GM10266 (cell line): ENCODE results near the gene PDGFRB.

Experiments used
- DNase-seq: peaks from one replicate; pipeline ENCODE4 v3.0.0; 2012; ENCODE audit errors: extremely low spot score
- TF ChIP-seq, protein P1 (sequence below): IDR thresholded peaks from 2 replicates; pipeline ENCODE4 v1.5.1; 2012; ENCODE audit warnings: mild to moderate bottlenecking, low read depth; ENCODE audit not compliant: control insufficient read depth, insufficient read depth; ENCODE audit errors: missing control alignments

PDGFRB gene

DNA sequence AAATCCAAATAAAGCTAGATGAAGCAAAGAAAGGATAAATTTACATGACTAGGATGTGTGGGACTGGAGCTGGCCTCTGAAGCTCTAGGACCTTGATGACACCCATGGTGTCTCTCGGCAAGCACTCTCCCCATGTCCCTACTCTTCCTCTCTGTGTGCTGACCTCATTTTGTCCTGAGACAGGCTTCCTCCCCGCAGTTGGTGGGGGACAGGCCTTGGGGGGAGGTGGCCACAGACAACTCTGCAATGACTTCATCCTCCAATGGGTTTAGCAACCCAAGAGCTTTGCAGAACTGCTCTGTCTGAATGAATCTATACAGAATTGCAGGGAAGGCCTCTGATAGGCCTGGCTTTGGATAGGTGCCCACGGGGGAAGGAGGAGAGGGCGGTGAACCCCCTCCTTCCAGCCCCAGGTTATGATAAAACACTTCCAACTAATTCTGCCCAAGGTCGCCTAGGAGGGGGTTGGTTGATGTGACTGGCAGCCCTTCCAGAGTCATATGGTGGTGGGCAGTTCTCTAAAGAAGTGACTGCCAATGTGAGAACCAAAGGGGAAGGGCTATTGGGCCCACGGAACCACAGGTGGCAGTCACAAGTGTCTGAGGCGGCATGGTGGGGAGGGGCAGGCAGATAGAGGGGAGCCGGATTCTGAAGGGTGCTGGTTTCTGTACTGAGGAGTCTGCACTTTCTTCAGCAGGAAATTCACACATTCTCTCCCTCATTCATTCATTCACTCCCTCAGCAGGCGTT is 40.3 kb upstream of the PDGFRB start:
- no peak for DNase-seq
- TF ChIP-seq, protein P1, sequence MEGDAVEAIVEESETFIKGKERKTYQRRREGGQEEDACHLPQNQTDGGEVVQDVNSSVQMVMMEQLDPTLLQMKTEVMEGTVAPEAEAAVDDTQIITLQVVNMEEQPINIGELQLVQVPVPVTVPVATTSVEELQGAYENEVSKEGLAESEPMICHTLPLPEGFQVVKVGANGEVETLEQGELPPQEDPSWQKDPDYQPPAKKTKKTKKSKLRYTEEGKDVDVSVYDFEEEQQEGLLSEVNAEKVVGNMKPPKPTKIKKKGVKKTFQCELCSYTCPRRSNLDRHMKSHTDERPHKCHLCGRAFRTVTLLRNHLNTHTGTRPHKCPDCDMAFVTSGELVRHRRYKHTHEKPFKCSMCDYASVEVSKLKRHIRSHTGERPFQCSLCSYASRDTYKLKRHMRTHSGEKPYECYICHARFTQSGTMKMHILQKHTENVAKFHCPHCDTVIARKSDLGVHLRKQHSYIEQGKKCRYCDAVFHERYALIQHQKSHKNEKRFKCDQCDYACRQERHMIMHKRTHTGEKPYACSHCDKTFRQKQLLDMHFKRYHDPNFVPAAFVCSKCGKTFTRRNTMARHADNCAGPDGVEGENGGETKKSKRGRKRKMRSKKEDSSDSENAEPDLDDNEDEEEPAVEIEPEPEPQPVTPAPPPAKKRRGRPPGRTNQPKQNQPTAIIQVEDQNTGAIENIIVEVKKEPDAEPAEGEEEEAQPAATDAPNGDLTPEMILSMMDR: no peak

DNA sequence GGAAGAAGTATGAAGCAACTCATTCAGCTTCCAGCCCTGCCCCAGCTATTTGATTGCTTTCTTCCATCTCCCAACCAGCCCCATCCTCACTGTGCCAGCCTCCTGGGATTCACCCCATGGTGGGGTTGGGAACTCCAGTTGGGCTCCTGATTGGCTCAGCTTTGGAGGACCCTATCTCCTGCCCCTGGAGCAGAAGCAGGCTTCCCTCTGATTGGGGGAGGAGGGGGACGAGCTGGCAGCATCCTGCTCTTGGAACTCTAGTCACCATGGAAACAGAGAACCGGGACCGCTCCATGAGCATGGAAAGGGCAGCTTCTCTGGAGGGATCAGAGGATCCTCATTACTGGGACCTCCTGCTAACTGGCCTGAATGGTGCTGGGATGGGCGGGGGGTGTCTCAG is 36.8 kb upstream of the PDGFRB start:
- no peak for DNase-seq
- TF ChIP-seq, protein P1: no peak

DNA sequence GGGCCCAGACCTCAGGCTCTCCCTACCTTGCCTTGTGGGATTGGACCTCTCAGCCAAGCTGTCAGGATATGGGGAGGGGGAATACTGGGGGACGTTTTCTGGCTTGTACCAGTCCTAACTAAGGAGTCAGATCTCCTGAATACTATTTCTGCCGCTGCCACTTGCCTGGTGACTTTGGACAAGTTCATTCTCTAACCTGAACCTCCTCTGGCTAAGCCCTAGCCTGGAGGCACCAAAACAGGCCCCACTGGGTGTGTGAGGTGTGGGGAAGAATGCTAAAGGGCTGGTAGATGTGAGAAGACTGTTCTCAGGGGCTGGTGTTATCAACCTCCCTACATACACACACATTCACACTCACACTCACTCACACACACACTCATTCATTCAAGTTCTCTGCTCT is 35.3 kb upstream of the PDGFRB start:
- DNase-seq: no peak
- TF ChIP-seq, protein P1: no peak

- TF ChIP-seq, protein P1: no peak
- DNase-seq: no peak
Observed at GRCh38 chr5:150190503-150190979, 34.9 kb upstream of the PDGFRB start.

GRCh38 chr5:150189728-150190502 is 34.3 kb upstream of the PDGFRB start, which contains the start of gene SLC6A7:
TSS of gene SLC6A7 (plus strand) at chr5:150190062. CDS start at chr5:150190328, 266 bp downstream.
- DNase-seq: no peak
- TF ChIP-seq, protein P1: no peak

DNA sequence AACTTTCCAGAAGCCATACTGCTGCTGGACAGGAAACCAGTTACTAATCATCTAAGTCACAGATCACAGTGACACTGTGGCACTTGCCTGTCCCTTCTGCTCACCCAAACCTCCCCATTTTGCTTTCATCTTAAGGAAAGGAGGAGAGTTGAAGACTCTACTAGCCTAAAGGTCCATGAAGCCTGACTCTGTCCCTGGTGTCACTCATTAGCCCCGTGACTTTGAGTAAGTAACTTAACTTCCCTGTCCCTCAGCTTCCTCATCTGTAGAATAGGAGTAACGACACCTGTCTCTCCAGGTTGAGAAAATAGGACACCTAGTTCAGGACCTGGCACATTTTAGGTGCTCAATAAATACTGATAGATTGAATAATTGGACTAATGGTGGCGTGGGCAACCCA is 33.7 kb upstream of the PDGFRB start:
- DNase-seq: no peak
- TF ChIP-seq, protein P1: no peak
